BE2C (cell line): ENCODE measurements around the gene ADPRHL1.

Source experiments
- DNase-seq: peaks from one replicate; pipeline ENCODE4 v3.0.0-alpha.2; 2020
- H3K27me3 ChIP-seq: fragments of 250-450 bp; sonication (Bioruptor Pico); 2 replicates; pipeline ENCODE4 v1.5.1; 2020; ENCODE audit warnings: mild to moderate bottlenecking
- H3K36me3 ChIP-seq: fragments of 250-450 bp; sonication (Bioruptor Pico); 2 replicates; pipeline ENCODE4 v1.5.1; 2020; ENCODE audit warnings: mild to moderate bottlenecking
- H3K4me1 ChIP-seq: fragments of 250-450 bp; sonication (Bioruptor Pico); 2 replicates; pipeline ENCODE4 v1.5.1; 2020
- H3K4me3 ChIP-seq: 2 replicates; pipeline ENCODE4 v1.5.1; 2011; ENCODE audit warnings: low read depth, low read length
- H3K9me3 ChIP-seq: fragments of 250-450 bp; sonication (Bioruptor Pico); 2 replicates; pipeline ENCODE4 v1.5.1; 2020
- CTCF ChIP-seq: IDR thresholded peaks from 2 replicates; pipeline ENCODE4 v1.5.1; 2012; ENCODE audit warnings: mild to moderate bottlenecking, low read depth, low read length

The ADPRHL1 gene

GRCh38 chr13:113418722-113419049 lies 34.6 kb downstream of the ADPRHL1 start:
- H3K9me3 ChIP-seq = no peaks in the 10 kb centered on the region
- peaks cover 6% of the 10 kb centered on the region for H3K27me3 ChIP-seq
- no peaks in the 10 kb centered on the region for H3K4me1 ChIP-seq
- H3K36me3 ChIP-seq = no peaks in the 10 kb centered on the region
- no peak for TF ChIP-seq CTCF
- H3K4me3 ChIP-seq = no peak overlapping the region
- no peak for DNase-seq

- Histone ChIP-seq H3K9me3 (no peaks in the 10 kb centered on the region), H3K4me1 (no peaks in the 10 kb centered on the region), H3K4me3 (no peak overlapping the region), H3K27me3 (peaks cover 6% of the 10 kb centered on the region), H3K36me3 (no peaks in the 10 kb centered on the region)
- TF ChIP-seq CTCF = no peak
- DNase-seq = no peak
Observed at GRCh38 chr13:113417836-113418721, 35.2 kb downstream of the ADPRHL1 start.

GRCh38 chr13:113417008-113417751 lies 36.1 kb downstream of the ADPRHL1 start:
- DNase-seq = no peak
- no peak for TF ChIP-seq CTCF
- H3K4me3 ChIP-seq = no peak overlapping the region
- no peaks in the 10 kb centered on the region for H3K9me3 ChIP-seq
- H3K4me1 ChIP-seq = no peaks in the 10 kb centered on the region
- H3K36me3 ChIP-seq = no peaks in the 10 kb centered on the region
- H3K27me3 ChIP-seq = peaks cover 6% of the 10 kb centered on the region

GRCh38 chr13:113415825-113416224 lies 37.5 kb downstream of the ADPRHL1 start:
- TF ChIP-seq CTCF = no peak
- Histone ChIP-seq H3K9me3 (no peaks in the 10 kb centered on the region), H3K27me3 (peaks cover 6% of the 10 kb centered on the region), H3K4me3 (no peak overlapping the region), H3K4me1 (no peaks in the 10 kb centered on the region), H3K36me3 (no peaks in the 10 kb centered on the region)
- DNase-seq = no peak

- H3K4me1 ChIP-seq = no peaks in the 10 kb centered on the region
- DNase-seq = no peak
- no peaks in the 10 kb centered on the region for H3K9me3 ChIP-seq
- TF ChIP-seq CTCF = no peak
- no peaks in the 10 kb centered on the region for H3K36me3 ChIP-seq
- H3K27me3 ChIP-seq = peaks cover 6% of the 10 kb centered on the region
- no peak overlapping the region for H3K4me3 ChIP-seq
Observed at GRCh38 chr13:113415032-113415431, 38.3 kb downstream of the ADPRHL1 start.

- Histone ChIP-seq H3K9me3 (no peaks in the 10 kb centered on the region), H3K4me1 (no peaks in the 10 kb centered on the region), H3K4me3 (no peak overlapping the region), H3K36me3 (no peaks in the 10 kb centered on the region), H3K27me3 (peaks cover 6% of the 10 kb centered on the region)
- no peak for DNase-seq
- no peak for TF ChIP-seq CTCF
Observed at GRCh38 chr13:113414335-113414734, 39.0 kb downstream of the ADPRHL1 start.
